Keratinocyte (primary cell): ENCODE results near the gene RRAS. TPM values are rescaled to one million over a fixed set of nuclear protein-coding genes. Genes with fewer than 3 reads are reported as not detected.

Experiments
- DNase-seq: peaks from one replicate; pipeline ENCODE4 v3.0.0-alpha.2; 2011; ENCODE audit warnings: low read depth, missing footprints, low spot score
- FAIRE-seq: peaks from 2 replicates; lab custom pipeline; 2011; peaks lifted over from hg19 to GRCh38; lab: Jason Lieb, UNC
- H2AFZ ChIP-seq: 2 replicates; pipeline ENCODE4 v1.6.0; 2012; ENCODE audit warnings: low read length, control low read depth, inconsistent platforms; ENCODE audit not compliant: control insufficient read depth
- H3K27ac ChIP-seq: 2 replicates; pipeline ENCODE4 v1.5.1; 2011; ENCODE audit warnings: low read length; ENCODE audit not compliant: control insufficient read depth, insufficient read depth
- H3K27me3 ChIP-seq: 3 replicates; pipeline ENCODE4 v1.6.0; 2011; ENCODE audit warnings: low read length; ENCODE audit not compliant: control insufficient read depth, insufficient read depth; ENCODE audit errors: extremely low read depth
- H3K36me3 ChIP-seq, 2 experiments: 2 replicates in 1 of 2; 3 replicates in 1 of 2; pipeline ENCODE4 v1.5.1; 2011; ENCODE audit warnings: low read length in 2 of 2, mild to moderate bottlenecking in 1 of 2; ENCODE audit not compliant: control insufficient read depth in 2 of 2, insufficient read depth in 2 of 2; ENCODE audit errors: extremely low read depth in 1 of 2
- H3K4me1 ChIP-seq: 3 replicates; pipeline ENCODE4 v1.5.1; 2011; ENCODE audit warnings: low read length; ENCODE audit not compliant: control insufficient read depth, insufficient read depth; ENCODE audit errors: extremely low read depth
- H3K4me2 ChIP-seq: 3 replicates; pipeline ENCODE4 v1.6.0; 2011; ENCODE audit warnings: low read depth, low read length; ENCODE audit not compliant: control insufficient read depth, insufficient read depth; ENCODE audit errors: extremely low read depth
- H3K4me3 ChIP-seq, 3 experiments: fragments of 200-600 bp in 1 of 3; sonication (generic) in 1 of 3; 2 replicates in 2 of 3; 3 replicates in 1 of 3; pipeline ENCODE4 v1.5.1; 2011 to 2016; ENCODE audit warnings: low read length in 3 of 3, mild to moderate bottlenecking in 3 of 3, control low read depth in 2 of 3, inconsistent platforms in 1 of 3, low read depth in 1 of 3, mixed read lengths in 1 of 3, mixed run types in 1 of 3, moderate library complexity in 1 of 3; ENCODE audit not compliant: control insufficient read depth in 2 of 3, insufficient read depth in 2 of 3; ENCODE audit errors: extremely low read depth in 1 of 3
- H3K79me2 ChIP-seq: 2 replicates; pipeline ENCODE4 v1.6.0; 2012; ENCODE audit warnings: low read length; ENCODE audit not compliant: control insufficient read depth, insufficient read depth
- H3K9ac ChIP-seq: 3 replicates; pipeline ENCODE4 v1.6.0; 2011; ENCODE audit warnings: low read length; ENCODE audit not compliant: control insufficient read depth, insufficient read depth; ENCODE audit errors: extremely low read depth
- H3K9me1 ChIP-seq: 3 replicates; pipeline ENCODE4 v1.6.0; 2011; ENCODE audit warnings: low read length; ENCODE audit not compliant: control insufficient read depth, insufficient read depth; ENCODE audit errors: extremely low read depth
- H3K9me3 ChIP-seq: 2 replicates; pipeline ENCODE4 v1.5.1; 2012; ENCODE audit warnings: low read depth, low read length; ENCODE audit not compliant: control insufficient read depth
- H4K20me1 ChIP-seq: 3 replicates; pipeline ENCODE4 v1.6.0; 2011; ENCODE audit warnings: low read length; ENCODE audit not compliant: control insufficient read depth, insufficient read depth; ENCODE audit errors: extremely low read depth
- CTCF ChIP-seq, 3 experiments: IDR thresholded peaks in 1 of 3; conservative IDR thresholded peaks in 1 of 3; optimal IDR thresholded peaks in 1 of 3; 2 replicates in 2 of 3; 3 replicates in 1 of 3; pipeline versions ENCODE3 to v1.5.1; 2011; ENCODE audit warnings: low read length in 3 of 3, mild to moderate bottlenecking in 3 of 3, moderate library complexity in 2 of 3, control low read depth in 1 of 3, inconsistent platforms in 1 of 3; ENCODE audit not compliant: insufficient read depth in 2 of 3; ENCODE audit errors: extremely low read depth in 1 of 3
- EZH2 ChIP-seq: IDR thresholded peaks from one replicate; pipeline ENCODE4 v1.6.1; 2012; ENCODE audit warnings: inconsistent platforms, mild to moderate bottlenecking, low read length, moderate library complexity
- dilution Hi-C: fragments of 300-500 bp; cut with MboI; formaldehyde crosslinking; loops from one replicate; pipeline ENCODE4 v1.7.0; 2020; ENCODE audit warnings: low sequenced_read_pairs; ENCODE audit not compliant: extremely low pct_ligation_motif_present
- polyA plus RNA-seq, 5 experiments: library from polyadenylated mRNA; depleted of rRNA in 3 of 5; stranded (reverse) in 3 of 5; stranded (forward) in 1 of 5; unstranded in 1 of 5; fragments of >200 nt; gene quantifications; 1 replicate in 1 of 5; 2 replicates in 3 of 5; 3 replicates in 1 of 5; pipeline versions ENCODE4 v1.2.1 to v1.2.3, GENCODE V29; 2011 to 2012; ENCODE audit warnings: missing spikeins in 2 of 5, low read depth in 1 of 5, low replicate concordance in 1 of 5

The RRAS gene
- polyA plus RNA-seq, 1 donor (not counting 4 experiments of a cell fraction or from before 2014, with no cell fraction given): 98.1 TPM

GRCh38 chr19:49592486-49593232 is 47.3 kb downstream of the RRAS start:
- dilution Hi-C loops: no loop called here
- no peaks in the 10 kb centered on the region for H3K9me3 ChIP-seq
- H3K27me3 ChIP-seq: no peaks in the 10 kb centered on the region
- H3K27ac ChIP-seq: peak overlapping the region; percentile 90
- peaks cover 2% of the 10 kb centered on the region for H4K20me1 ChIP-seq
- peaks cover 22% of the 10 kb centered on the region for H3K79me2 ChIP-seq
- peak; percentile 17 for FAIRE-seq
- TF ChIP-seq EZH2 (no peak), CTCF (optimal IDR thresholded peaks at IDR 0.05 in 1 of 3, IDR thresholded peaks at IDR 0.05 in 1 of 3, conservative IDR thresholded peaks at IDR 0.05 in 1 of 3; ENCODE audit: extremely low read depth in 1 of 3, insufficient read depth in 2 of 3, low read length in 3 of 3) (no peak)
- H3K4me1 ChIP-seq: peaks cover 18% of the 10 kb centered on the region
- peaks cover 4 to 17% of the 10 kb centered on the region in 2 experiments for H3K36me3 ChIP-seq
- H3K4me3 ChIP-seq: peak overlapping the region; percentile 79 to 82 (median 81)
- H3K9me1 ChIP-seq: no peaks in the 10 kb centered on the region
- peak overlapping the region; percentile 89 for H3K9ac ChIP-seq
- H3K4me2 ChIP-seq: peak overlapping the region; percentile 98
- DNase-seq: no peak
- no peak overlapping the region for H2AFZ ChIP-seq

- H3K36me3 ChIP-seq: peaks cover 4 to 17% of the 10 kb centered on the region in 2 experiments
- DNase-seq: no peak
- FAIRE-seq: no peak
- no peaks in the 10 kb centered on the region for H3K9me3 ChIP-seq
- peaks cover 2% of the 10 kb centered on the region for H4K20me1 ChIP-seq
- H3K4me3 ChIP-seq: peak overlapping the region; percentile 79 to 82 (median 81)
- peak overlapping the region; percentile 98 for H3K4me2 ChIP-seq
- peaks cover 20% of the 10 kb centered on the region for H3K79me2 ChIP-seq
- H3K4me1 ChIP-seq: peaks cover 18% of the 10 kb centered on the region
- peak overlapping the region; percentile 90 for H3K27ac ChIP-seq
- H3K9ac ChIP-seq: peak overlapping the region; percentile 89
- dilution Hi-C loops: no loop called here
- H3K9me1 ChIP-seq: no peaks in the 10 kb centered on the region
- H3K27me3 ChIP-seq: no peaks in the 10 kb centered on the region
- no peak overlapping the region for H2AFZ ChIP-seq
- TF ChIP-seq CTCF (optimal IDR thresholded peaks at IDR 0.05 in 1 of 3, IDR thresholded peaks at IDR 0.05 in 1 of 3, conservative IDR thresholded peaks at IDR 0.05 in 1 of 3; ENCODE audit: extremely low read depth in 1 of 3, insufficient read depth in 2 of 3, low read length in 3 of 3) (no peak), EZH2 (no peak)
These were observed 48.0 kb downstream of the RRAS start for GRCh38 chr19:49591731-49592485.
